ENCODE results near the gene IMPA2. TPM values are rescaled to one million over a fixed set of nuclear protein-coding genes. Genes with fewer than 3 reads are reported as not detected.

IMPA2 gene
- total and polyA plus RNA-seq, 2 of the 13 experiments (the other 11 are each of a cell fraction or from before 2014, with no cell fraction given) = 37.8 to 71.8 TPM

GRCh38 chr18:12056884-12057402 lies 75.6 kb downstream of the IMPA2 start (continued):
- TF ChIP-seq PRDM10 (CRISPR knock-in tag; IDR thresholded peaks at IDR 0.05; ENCODE audit: low read depth) = no peak
- no peak for TF ChIP-seq MAFG (CRISPR knock-in tag; IDR thresholded peaks at IDR 0.05)
- TF ChIP-seq BCL6 (CRISPR knock-in tag; IDR thresholded peaks at IDR 0.05) = no peak
- no peak for TF ChIP-seq ZFP36 (IDR thresholded peaks at IDR 0.05; ENCODE audit: borderline replicate concordance, low read depth, low read length, partially characterized antibody)
- no peak for TF ChIP-seq SP140L (CRISPR knock-in tag; IDR thresholded peaks at IDR 0.05; ENCODE audit: borderline replicate concordance)

- Histone ChIP-seq H3K27ac (ENCODE audit: extremely low read length, insufficient read depth, low read length) (no peak overlapping the region), H3K4me3 (replicated peaks in 1 of 3; ENCODE audit: insufficient read depth in 1 of 3, low read depth in 2 of 3, low read length in 3 of 3) (no peak overlapping the region), H2AFZ (ENCODE audit: low read length) (no peak overlapping the region), H3K9me3 (ENCODE audit: low read length) (no peaks in the 10 kb centered on the region), H3K36me3 (replicated peaks in 1 of 2; ENCODE audit: control insufficient read depth in 1 of 2, insufficient read depth in 2 of 2, low read length in 2 of 2) (no peaks in the 10 kb centered on the region), H3K4me2 (ENCODE audit: low read depth, low read length) (no peak overlapping the region), H3K4me1 (ENCODE audit: insufficient read depth, low read length) (no peaks in the 10 kb centered on the region), H3K79me2 (ENCODE audit: insufficient read depth, low read length) (no peaks in the 10 kb centered on the region), H3K27me3 (ENCODE audit: control insufficient read depth in 1 of 2, insufficient read depth in 2 of 2, low read length in 2 of 2) (peaks cover 0 to 8% of the 10 kb centered on the region in 2 experiments; a peak in 1 of 5 replicates), H4K20me1 (ENCODE audit: insufficient read depth, low read length) (no peaks in the 10 kb centered on the region), H3K9ac (ENCODE audit: insufficient read depth, low read depth, low read length) (no peak overlapping the region)
- no peak for FAIRE-seq
- WGBS (ENCODE audit: low lambda C conversion rate) = 3% methylated on average over 13 of the region's 14 CpGs
- in situ Hi-C loops (cut with HindIII; ENCODE audit: extremely low pct_ligation_motif_present, low pct_unique_long_range_greater_than_20kb) (no loop called here), intact Hi-C loops (cut with micrococcal nuclease; ENCODE audit: unreplicated experiment) (no loop called here)
- no TSS peak for BruUV-seq (replicated peaks)
- no peak for DNase-seq (ENCODE audit: low spot score)
- ATAC-seq = peak; percentile 85
- CTCF ChIA-PET (ENCODE audit: low intra/inter-chr PET ratio, low total read pairs) = interaction anchor here (0.7 kb wide), 1 partner anchor 63 kb away, joined by 3 read pairs; no protein-coding TSS in a partner anchor
- POLR2A ChIA-PET = no interaction called here
- TF ChIP-seq CREB3 (CRISPR knock-in tag; IDR thresholded peaks at IDR 0.05) (no peak), ZNF839 (CRISPR knock-in tag; IDR thresholded peaks at IDR 0.05; ENCODE audit: borderline replicate concordance) (no peak), KLF11 (CRISPR knock-in tag; IDR thresholded peaks at IDR 0.05) (no peak), ZNF704 (CRISPR knock-in tag; IDR thresholded peaks at IDR 0.05; ENCODE audit: borderline replicate concordance) (no peak), POGK (CRISPR knock-in tag; conservative IDR thresholded peaks at IDR 0.05) (no peak), NFIB (CRISPR knock-in tag; IDR thresholded peaks at IDR 0.05; ENCODE audit: borderline replicate concordance) (no peak), HOMEZ (CRISPR knock-in tag; IDR thresholded peaks at IDR 0.05; ENCODE audit: low read depth) (no peak), ZNF547 (CRISPR knock-in tag; IDR thresholded peaks at IDR 0.05) (no peak)
Observed at GRCh38 chr18:12057419-12058039, 76.2 kb downstream of the IMPA2 start.

Data from HepG2 (cell line).